GM03348 (cell line): ENCODE results near the gene KCP.

Experiments used
- DNase-seq: peaks from one replicate; pipeline ENCODE4 v3.0.0; 2012; ENCODE audit warnings: low spot score

KCP gene

DNA sequence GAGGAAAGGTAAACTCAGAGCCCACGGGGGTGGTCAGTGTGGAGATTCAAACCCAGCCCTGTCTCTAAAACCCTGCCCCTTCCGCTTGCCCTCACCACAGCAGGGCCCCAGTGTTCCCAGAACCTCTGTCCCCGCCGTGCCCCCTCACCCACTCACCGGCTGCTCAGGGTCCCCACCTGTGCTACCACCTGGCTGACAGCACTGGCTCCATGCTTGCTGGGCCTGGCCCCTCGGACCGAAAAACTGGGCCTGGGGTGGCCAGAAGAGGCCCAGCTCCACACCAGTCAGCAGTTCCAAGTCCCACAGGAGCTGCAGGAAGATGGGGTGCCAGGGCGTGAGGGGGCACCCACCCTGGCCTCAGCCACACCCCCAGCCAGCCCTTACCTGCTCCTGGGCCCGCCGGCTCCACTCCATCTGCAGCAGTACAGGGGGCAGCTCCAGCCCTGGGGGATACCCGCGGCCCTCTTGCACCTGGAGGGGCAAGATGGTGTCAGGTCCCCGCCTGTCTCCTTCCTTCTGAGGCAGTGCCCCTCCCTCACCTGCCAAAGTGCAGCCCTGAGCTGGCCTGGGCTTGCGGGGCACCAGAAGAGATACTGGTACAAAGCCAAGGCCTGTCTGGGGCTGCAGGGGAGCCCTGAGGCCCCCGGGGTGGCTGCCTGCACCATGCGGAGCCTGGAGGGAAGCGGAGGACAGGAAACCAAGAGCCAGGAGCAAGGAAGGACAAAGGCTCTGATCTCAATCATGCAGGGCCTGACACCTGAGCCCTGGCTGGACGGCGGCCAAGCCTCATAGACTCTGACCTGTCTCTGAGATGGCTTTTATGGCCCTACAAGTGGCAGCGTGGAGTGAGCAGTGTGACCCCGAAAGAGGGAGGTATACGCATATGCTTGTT lies 36.1 kb downstream of the KCP start:
- DNase-seq: no peak

GRCh38 chr7:128873234-128873633 lies 37.3 kb downstream of the KCP start:
- DNase-seq: no peak

DNA sequence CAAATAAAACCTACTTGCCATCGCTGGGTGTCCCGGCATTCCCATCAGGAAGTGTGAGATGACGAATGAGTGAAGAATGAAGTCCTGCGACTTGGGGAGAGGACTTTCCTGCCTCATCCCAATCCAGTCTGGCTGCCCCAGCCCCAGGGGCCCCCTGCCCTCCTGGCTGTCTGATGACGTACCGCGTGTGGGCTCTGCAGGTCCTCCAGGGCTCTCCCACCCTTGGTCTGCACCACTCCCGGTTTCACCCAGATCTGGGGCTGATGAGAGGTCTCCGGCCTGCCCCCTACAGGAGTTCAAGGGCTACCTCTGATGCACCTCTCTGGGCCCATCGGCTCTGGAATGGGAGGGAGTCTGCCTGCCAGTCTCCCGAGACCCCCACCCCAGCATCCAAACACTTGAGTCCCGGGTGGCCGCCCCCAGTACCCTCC lies 38.1 kb downstream of the KCP start:
- DNase-seq: no peak

DNA sequence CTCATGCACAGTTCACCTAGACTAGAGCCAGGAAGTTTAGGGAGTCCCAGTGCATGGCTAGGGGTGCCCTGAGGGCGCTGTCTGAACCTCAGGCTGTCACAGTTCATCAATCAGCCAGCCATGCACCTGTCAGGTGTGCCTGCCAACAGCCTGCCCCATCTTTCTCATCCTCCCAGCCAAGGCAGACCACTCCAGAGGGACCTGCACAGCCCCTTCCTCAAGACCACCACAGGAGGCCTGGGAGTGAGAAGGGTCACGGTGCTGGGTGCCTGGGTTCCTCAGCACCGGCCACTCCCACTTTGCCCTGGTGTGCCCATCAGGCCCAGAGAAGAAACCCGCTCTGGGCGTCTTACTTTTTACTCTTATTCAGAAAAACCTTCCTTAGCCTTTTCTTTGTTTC lies 39.5 kb downstream of the KCP start:
- no peak for DNase-seq

GRCh38 chr7:128869944-128870285 lies 40.6 kb downstream of the KCP start:
- no peak for DNase-seq

DNA sequence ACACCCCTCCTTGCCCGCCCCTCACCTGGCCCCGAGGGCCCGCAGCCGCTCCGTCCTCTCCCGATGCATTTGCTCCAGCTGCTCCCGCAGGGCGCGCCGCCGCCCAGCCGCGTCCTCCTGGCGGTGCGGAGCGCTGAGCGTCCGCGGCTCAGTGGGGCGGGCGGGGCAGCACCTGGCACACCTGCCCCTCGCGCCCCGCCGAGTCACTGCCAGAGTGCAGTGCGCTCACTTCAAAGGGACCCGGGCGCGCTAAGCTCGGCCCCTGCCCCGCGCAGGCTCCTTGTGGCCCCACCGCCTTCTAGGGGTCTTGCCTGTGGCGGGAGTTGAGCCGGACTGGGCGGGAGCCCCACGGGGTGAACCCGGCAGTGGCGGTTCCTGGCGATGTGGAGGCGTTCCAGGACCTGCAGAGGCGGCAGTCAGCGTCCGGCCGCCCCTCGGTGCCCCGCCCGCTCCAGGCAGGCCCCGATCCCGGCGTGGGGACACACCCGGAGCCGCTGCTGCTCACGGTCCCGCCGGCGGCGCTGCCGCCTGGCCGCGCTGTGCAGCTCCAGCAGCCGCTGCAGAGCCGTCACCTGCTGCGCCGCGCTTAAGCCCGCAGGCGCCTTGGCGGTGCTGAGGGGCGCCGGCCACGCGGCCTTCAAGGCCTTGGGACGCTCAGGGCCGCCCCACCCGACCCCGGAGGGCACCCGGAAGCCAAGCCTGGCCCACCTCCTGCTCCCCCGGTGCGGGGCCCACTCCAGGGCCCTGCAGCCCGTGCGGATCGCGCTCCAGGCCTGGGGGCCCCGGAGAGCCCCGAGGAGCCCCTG lies 41.2 kb downstream of the KCP start:
- DNase-seq: peak; percentile 78

DNA sequence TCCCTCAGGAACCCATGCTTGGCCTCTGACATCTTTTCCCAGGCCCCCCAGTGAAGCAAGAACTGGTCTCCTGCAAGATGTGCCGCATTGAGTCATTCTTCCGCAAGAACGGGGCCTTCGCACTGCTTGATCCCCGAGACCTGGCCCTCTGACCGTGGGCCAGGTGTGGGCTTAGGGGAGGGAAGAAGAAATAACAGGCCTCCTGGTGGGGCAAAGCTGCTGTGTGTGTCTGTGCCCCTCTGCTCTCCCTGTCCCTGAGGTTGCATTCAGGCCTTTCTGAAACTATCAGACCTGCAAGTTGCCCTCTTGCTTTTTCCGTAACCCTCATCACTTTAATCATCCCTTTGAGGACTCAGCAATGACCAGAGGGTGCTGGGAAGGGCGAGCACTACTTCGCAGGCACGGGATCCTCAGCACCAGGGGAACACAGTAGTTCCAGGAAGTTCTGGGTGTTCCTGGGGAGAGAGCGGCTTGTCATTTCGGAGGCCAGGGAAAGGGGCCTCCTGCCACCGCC lies 41.8 kb downstream of the KCP start:
- no peak for DNase-seq

- no peak for DNase-seq
Measured at GRCh38 chr7:128867842-128868623, 42.5 kb downstream of the KCP start.

DNA sequence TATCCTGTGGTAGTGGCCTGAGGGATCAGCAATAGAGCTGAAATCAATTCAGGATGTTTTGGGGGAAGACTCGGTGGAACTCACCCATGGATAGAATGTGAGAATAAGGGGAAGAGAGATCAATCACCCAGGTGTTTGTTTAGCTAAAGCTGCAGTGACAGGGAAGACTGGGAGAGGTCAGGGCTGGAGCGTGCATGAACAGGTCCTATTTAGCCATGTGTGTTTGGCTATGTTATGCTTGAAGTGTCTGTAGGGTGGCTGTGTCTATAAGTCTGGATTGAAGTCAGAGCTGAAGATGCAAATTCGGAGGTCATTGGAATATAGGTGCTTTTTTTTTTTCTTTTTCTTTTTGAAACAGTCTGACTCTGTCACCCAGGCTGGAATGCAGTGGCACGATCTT lies 43.3 kb downstream of the KCP start:
- no peak for DNase-seq

DNA sequence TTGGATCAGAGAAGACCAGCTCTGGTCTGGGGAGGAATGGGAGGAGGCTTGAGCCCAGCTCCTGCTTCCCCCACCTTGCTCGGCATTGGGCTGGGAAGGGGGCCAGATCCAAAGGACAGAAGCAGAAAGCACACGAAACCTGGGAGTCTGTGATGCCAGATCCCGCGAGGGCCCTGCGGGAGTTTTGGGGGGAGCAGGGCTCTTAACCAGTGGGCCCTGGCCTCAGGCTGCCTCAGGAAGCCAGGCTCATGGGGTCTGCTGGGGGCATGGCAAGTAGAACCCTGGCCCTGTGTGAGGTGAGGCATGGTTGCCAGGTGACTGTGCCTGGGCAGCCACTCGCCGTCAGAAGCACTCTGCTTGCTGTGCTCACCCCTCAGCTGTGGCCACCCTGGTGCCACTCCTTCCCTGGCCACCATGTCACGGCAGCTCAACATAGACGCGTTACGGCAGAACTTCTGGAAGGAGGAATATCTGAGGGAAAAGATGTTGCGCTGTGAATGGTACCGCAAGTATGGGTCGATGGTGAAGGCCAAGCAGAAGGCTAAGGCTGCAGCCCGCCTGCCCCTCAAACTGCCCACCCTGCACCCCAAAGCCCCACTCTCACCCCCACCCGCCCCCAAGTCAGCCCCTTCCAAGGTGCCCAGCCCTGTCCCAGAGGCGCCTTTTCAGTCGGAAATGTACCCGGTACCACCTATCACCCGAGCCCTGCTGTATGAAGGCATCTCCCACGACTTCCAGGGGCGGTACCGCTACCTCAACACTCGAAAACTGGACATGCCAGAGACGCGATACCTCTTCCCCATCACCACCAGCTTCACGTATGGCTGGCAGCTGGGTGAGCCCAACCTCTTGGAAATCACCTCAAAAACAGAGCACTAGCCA lies 44.3 kb downstream of the KCP start:
- no peak for DNase-seq

- DNase-seq: no peak
Measured at GRCh38 chr7:128865303-128865702, 45.2 kb downstream of the KCP start.

- peak; percentile 84 for DNase-seq
Measured at GRCh38 chr7:128863433-128863989, 47.0 kb downstream of the KCP start.

DNA sequence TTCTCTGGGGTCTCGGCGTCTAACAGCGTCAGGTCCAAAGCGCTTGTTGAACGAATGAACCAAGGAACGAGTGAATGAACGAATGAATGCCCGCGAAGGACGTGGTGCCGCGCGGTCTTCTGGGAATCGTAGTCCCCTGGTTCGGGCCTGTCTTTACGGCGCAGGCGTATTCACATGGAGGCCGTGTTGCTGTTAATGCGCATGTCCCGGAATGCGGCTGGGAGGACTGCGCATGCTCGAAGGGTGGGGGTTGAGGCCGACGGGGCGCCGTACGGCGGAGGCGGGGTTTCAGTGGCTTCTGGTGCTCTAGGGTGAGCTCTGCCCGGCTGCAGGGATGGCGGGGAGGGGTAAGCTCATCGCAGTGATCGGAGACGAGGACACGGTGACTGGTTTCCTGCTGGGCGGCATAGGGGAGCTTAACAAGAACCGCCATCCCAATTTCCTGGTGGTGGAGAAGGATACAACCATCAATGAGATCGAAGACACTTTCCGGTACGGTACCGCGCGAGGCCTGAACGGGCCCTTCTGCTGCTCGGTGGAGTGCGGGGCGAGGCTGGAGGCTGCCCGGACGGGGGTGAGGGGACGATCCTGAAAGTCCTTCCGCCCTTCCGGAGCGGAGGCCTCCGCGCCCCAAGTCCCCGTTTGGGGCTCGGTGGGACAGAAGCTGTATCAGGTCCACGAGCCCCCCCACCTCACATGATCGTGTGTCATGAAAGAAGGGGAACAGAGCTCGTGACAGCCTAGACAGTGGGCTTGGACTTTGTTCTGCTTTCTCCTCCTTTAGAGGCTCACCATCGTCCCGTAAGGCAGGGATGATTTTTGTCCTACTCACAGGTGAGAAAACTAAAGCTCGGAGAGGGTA lies 47.7 kb downstream of the KCP start, which contains the start of gene ATP6V1F:
ATP6V1F (plus strand) TSS at position 286 of the 862 bp plus-strand sequence; CDS start at position 335, 49 bp downstream.
- DNase-seq: peak; percentile 100

GRCh38 chr7:128861957-128862570 lies 48.4 kb downstream of the KCP start:
- no peak for DNase-seq

- DNase-seq: peak; percentile 70
Measured at GRCh38 chr7:128860158-128861073, 50.1 kb downstream of the KCP start.

DNA sequence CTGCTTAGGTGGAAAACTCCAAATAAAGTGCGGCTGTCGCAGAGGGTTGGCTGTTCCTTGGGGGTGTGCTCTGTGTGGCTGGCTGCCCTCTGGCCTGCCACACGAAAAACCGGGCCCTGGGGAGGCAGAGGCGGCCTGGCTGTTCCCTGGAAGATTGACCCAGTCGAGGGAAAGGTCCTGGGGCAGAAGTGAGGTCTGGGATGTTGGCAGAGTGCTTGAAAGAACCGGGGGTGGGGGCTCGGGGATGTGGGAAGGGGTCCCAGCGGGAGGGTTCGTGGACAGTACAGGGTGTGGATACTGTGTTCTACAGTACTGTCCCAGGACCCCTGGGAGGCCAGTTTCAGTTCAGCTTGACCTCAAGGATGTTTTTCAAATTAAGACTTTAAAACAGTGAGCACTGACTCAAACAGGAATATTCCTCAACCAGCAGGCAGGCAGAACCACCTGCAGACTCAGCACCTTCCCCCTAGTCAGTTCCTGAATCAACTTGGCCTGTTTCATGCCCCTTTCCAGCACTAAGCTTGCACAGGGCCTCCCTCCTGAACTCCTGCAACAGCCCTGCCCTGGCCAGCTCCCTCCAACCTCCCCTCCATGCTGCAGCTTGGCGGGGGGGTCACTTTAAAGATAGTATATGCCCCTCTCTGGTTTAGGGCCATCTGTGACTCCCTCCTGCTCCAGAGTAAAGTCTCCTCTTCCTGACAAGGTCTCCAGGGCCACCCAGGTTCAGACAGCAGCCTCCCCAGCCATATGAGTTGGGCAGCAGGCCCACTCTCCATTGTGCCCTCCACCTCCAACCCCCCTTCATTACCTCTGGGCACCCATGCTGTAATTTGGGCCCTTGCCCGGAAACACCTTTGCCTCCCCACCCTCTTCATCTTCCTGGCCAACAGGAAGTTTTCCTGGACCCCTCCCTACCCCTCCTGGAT lies 51.0 kb downstream of the KCP start:
- no peak for DNase-seq
